Measurements from ENCODE around the gene RPTOR.
"Not testable (repeated sequence)": the region's sequence is repeated elsewhere in the genome, so short reads cannot be mapped to it uniquely, and the experiment has no call there.

The RPTOR gene

GRCh38 chr17:80762076-80762475 is 217.4 kb downstream of the RPTOR start:
- no peak for DNase-seq (ENCODE audit: low read depth, low spot score)

- DNase-seq (ENCODE audit: low read depth, low spot score), result no peak
These were observed 218.7 kb downstream of the RPTOR start for GRCh38 chr17:80763293-80763867.

DNA sequence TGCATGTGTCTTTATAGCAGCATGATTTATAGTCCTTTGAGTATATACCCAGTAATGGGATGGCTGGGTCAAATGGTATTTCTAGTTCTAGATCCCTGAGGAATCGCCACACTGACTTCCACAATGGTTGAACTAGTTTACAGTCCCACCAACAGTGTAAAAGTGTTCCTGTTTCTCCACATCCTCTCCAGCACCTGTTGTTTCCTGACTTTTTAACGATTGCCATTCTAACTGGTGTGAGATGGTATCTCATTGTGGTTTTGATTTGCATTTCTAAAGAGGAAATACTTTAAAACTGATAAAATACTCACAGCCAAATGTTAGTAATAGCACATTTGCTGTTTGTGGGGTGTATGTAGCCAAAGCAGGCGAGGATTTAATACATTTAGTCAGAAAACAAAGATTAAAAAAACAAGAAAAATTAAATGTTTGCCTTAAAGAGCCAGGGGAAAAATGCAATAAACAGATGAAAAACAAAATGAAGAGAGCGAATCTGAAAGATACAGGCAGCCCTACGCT is 220.0 kb downstream of the RPTOR start:
- not testable (repeated sequence) for DNase-seq (ENCODE audit: low read depth, low spot score)

- DNase-seq (ENCODE audit: low read depth, low spot score), result no peak
These were observed 220.8 kb downstream of the RPTOR start for GRCh38 chr17:80765241-80765961.

DNA sequence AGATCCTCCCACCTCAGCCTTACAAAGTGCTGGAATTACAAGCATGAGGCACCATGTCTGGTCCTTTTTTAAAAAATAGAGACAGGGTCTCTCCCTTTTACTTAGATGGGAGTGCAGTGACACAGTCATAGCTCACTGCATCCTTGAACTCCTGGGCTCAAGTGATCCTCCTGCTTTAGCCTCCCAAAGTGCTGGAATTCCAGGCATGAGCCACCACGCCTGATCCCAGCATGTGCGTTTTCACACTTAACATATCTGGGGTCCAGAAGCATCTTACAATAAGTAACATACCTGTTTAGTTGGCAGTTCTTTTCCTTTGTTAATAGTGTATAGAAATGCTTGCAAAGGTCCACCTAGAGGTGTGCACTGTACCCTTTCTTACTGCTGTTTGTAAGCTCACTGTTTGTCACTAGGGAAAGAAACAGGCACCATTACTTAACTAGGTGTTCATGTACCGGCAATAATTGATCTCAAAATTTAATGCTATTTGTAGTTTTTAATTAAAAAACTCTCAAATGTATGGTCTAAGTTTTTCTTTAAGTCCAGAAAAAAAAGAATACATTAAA is 221.7 kb downstream of the RPTOR start:
- DNase-seq (ENCODE audit: low read depth, low spot score), result no peak

DNA sequence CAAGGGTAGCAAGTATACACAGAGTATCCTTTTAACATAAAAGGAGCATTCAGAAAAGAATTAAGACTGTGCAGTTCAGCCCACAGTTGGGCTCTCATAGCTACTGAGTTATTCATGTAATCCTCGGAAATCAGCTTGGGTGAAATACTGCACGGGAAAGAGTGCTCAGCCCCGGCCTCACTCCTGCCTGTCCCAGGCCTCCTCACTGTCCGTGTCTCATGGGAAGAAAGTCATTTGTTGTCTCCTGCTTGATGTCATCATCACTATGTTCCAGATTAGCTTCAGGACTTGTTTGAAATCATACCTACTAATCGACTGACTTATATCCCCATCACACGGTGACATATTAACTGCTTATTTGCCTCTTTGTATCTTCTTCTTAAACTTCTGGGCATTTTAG is 223.8 kb downstream of the RPTOR start:
- no peak for DNase-seq (ENCODE audit: low read depth, low spot score)

DNA sequence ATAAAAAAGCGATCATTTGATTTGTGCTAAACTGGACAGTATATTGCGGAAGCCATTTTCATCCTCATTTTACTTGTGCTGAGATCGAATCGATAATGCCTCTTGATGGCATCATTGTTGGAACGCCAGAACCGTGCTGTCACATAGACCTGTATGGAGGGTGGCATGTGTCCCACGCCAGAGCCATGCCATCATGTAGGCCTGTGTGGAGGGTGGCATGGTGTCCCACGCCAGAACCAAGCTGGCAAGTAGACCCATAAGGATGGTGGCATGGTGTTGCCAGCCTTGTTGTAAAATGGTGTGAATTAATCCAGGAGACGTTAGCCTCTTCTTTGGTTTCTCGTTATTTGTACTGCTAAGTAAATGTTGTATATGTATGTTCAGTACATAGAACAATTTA is 224.3 kb downstream of the RPTOR start:
- DNase-seq (ENCODE audit: low read depth, low spot score), result no peak

DNA sequence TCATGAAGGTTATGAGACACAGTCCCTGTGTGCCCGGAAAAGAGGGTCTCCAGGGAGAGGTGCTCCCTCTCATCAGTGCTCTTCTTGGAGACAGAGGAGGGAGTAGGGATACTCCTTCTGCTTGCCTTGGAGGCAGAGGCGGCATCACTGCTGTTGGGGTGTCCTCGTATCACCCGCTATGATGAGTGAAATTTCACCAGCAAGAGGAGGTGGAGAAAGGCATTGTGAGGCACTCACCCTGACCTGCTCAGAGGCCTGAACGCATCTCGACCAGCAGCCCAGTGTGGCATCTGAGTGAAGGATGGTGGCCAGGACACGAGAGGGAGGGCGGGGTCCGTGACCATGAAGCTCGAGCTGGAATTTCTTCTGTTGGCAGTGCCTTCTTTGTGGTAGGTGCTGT is 224.9 kb downstream of the RPTOR start:
- DNase-seq (ENCODE audit: low read depth, low spot score), result no peak

DNA sequence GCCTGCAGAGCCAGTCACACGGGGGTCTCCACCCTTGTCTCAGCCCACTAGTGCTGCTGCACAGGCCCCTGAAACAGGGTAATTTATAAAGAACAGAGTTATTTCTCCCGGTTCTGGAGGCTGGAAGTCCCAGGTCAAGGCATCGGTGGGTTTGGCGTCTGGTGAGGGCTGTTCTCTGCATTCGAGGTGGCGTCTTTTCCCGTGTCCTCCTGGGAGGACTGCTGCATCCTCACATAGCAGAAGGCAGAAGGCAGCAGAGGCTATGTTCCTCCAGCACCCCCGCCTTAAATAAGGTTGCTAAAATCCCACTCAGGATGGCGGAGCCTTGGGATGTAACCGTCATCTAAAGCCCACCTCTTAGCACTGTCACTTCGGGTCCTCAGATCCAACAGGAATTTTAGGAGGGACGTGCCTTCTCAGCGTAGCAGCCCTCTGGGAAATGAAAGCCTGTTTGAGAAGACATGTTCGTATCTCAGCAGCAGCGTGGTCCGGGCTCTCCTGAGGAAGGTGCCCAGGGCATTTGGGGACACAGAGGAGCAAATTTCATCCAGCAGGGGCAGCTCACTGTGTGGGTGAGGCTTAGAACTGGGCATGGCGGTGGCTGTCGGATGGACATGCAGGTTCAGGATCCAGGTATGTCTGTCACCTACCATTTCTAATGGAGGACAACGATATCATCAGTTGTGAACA is 225.4 kb downstream of the RPTOR start:
- DNase-seq (ENCODE audit: low read depth, low spot score), result no peak

GRCh38 chr17:80770881-80771611 is 226.4 kb downstream of the RPTOR start:
- DNase-seq (ENCODE audit: low read depth, low spot score), result no peak

GRCh38 chr17:80771612-80772005 is 227.0 kb downstream of the RPTOR start:
- no peak for DNase-seq (ENCODE audit: low read depth, low spot score)

DNA sequence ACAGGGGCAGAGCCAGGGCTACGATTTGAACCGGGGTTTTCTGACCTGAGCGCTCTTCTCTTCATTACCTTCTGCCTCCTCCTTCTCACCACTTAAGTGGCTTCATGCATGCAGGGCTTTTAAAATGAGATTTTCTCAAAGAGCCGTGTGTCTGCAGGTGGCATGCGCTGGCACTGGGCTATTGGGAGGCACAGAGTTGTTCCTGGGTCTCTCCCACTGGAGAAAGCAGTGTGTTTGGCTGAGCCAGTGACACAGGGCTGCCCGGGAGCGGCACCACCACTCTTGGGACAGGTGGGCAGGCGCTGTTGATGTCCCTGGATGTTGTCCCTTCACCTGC is 228.2 kb downstream of the RPTOR start:
- DNase-seq (ENCODE audit: low read depth, low spot score), result no peak

- DNase-seq (ENCODE audit: low read depth, low spot score), result no peak
These were observed 228.8 kb downstream of the RPTOR start for GRCh38 chr17:80773243-80773991.

DNA sequence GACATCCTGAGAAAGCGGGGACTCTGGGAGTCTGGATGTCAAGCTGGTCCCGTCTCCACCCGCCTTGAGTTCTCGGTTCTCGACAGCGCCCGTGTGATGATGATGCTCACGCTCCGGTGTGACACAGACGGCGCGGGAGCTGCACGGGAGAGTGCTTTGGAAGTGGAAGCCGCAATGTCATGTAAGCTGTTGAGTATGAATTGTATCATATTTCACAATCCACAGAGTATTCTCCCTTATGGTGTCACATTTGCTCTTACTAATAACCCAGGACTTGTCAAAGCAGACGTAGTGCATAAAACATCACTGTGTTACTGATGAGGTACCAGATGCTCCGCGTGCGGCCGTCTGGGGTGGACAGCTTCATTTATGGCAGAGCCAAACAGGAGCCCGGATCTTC is 229.5 kb downstream of the RPTOR start:
- DNase-seq (ENCODE audit: low read depth, low spot score), result no peak

DNA sequence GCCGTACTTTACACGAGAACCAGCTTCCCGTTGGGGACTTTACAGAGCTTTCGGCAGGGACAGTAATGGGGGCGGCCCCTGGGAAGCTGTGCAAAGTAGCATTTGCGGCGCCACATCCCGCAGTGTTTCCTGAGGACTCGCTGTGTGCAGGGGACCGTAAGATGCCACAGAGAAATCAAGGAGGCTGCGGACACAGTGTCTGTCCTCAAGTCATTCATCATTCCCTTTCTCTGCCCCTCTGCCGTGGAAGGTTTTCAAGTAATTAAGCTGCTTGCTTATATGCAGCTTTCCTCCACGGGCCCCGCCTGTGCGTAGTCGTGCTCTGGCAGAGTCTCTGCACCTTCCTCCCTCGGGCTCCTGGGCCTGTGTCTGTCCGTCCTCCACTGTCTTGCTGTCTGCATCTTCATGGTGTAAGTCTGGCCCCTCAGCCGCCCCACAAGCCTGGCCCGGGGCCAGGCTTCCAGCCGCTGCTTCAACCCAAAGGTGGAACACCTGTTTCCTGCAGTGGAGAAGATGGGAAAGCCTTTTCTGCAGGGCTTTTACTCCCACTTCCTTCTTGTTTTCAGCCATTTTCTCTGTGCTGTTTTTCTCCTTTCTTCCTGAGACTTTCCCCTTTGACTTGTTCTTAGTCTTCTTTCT is 230.1 kb downstream of the RPTOR start:
- DNase-seq (ENCODE audit: low read depth, low spot score), result no peak

GRCh38 chr17:80775863-80776262 is 231.2 kb downstream of the RPTOR start:
- no peak for DNase-seq (ENCODE audit: low read depth, low spot score)

DNA sequence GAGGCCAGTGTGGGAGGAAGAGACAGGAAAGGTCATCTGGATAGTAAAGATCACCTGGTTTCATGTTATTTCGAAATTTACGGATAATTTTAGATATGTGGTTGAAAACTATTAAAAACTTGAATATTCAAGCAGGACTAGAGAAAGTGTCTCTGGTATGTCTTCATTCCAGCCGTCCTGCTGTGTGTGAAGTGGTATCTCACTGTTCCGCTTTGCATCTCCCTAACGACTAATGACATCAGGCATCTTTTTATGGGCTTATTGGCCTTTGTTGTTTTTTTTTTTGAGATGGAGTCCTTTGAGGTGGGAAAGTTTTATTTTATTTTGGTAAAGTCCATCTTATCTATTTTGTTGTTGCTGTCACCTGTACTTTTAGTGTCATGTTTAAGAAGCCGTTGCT is 232.6 kb downstream of the RPTOR start:
- DNase-seq (ENCODE audit: low read depth, low spot score), result no peak

- no peak for DNase-seq (ENCODE audit: low read depth, low spot score)
These were observed 234.1 kb downstream of the RPTOR start for GRCh38 chr17:80778716-80779115.

GRCh38 chr17:80779336-80779735 is 234.7 kb downstream of the RPTOR start:
- DNase-seq (ENCODE audit: low read depth, low spot score), result no peak

DNA sequence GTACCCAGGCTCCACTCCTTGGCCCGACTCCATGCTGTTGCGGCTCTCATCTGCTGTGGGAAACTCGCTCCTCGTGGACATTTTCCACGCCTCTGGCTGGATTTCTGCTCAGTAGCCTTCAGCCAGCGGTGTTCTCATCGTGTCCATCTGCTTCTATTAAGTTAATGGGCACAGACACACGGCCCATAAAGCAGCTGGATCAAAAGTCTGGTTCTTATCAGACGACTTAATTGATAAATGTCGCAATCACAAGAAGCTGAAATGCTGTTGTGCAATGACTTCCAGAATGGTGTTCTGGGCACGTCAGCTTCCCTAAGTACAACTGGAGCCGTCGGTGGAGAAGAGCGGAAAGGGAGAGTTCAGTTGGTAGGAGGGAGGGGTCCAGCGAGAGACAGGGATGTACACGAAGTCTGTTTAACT is 235.3 kb downstream of the RPTOR start:
- no peak for DNase-seq (ENCODE audit: low read depth, low spot score)
